CD1c-positive myeloid dendritic cell (primary cell): ENCODE results near the gene SGK1.
A peak's percentile ranks its signal among the peaks of the same experiment; 100 is the strongest.
"Not testable (repeated sequence)": the region's sequence is repeated elsewhere in the genome, so short reads cannot be mapped to it uniquely, and the experiment has no call there.

ENCODE experiments used
- DNase-seq: peaks from one replicate; pipeline ENCODE4 v3.0.0-alpha.2; 2016; ENCODE audit errors: extremely low spot score

Gene SGK1

GRCh38 chr6:134253681-134254080, 64.2 kb downstream of the SGK1 start:
- no peak for DNase-seq

GRCh38 chr6:134251320-134251719, 66.6 kb downstream of the SGK1 start:
- DNase-seq = no peak

- no peak for DNase-seq
These were observed 67.1 kb downstream of the SGK1 start for GRCh38 chr6:134250776-134251175.

- DNase-seq = peak; percentile 15
These were observed 67.9 kb downstream of the SGK1 start for GRCh38 chr6:134249759-134250602.

- no peak for DNase-seq
These were observed 68.6 kb downstream of the SGK1 start for GRCh38 chr6:134249239-134249758.

GRCh38 chr6:134247844-134248580, 69.9 kb downstream of the SGK1 start:
- no peak for DNase-seq

- peak; percentile 55 for DNase-seq
These were observed 70.6 kb downstream of the SGK1 start for GRCh38 chr6:134247231-134247833.

GRCh38 chr6:134245706-134246105, 72.2 kb downstream of the SGK1 start:
- peak; percentile 18 for DNase-seq

GRCh38 chr6:134245041-134245440, 72.9 kb downstream of the SGK1 start:
- no peak for DNase-seq

GRCh38 chr6:134240665-134241431, 77.1 kb downstream of the SGK1 start:
- peak; percentile 95 for DNase-seq

- no peak for DNase-seq
These were observed 78.7 kb downstream of the SGK1 start for GRCh38 chr6:134238960-134239795.

GRCh38 chr6:134238006-134238405, 79.9 kb downstream of the SGK1 start:
- DNase-seq = no peak

- DNase-seq = peak; percentile 91
These were observed 81.8 kb downstream of the SGK1 start for GRCh38 chr6:134235937-134236751.

GRCh38 chr6:134235334-134235733, 82.6 kb downstream of the SGK1 start:
- DNase-seq = not testable (repeated sequence)

GRCh38 chr6:134233180-134233955, 84.5 kb downstream of the SGK1 start:
- peak; percentile 75 for DNase-seq

GRCh38 chr6:134230940-134231339, 87.0 kb downstream of the SGK1 start:
- no peak for DNase-seq

GRCh38 chr6:134230087-134230700, 87.7 kb downstream of the SGK1 start:
- peak; percentile 86 for DNase-seq

- no peak for DNase-seq
These were observed 88.4 kb downstream of the SGK1 start for GRCh38 chr6:134229520-134229919.
